ENCODE measurements around the gene PDGFC. TPM values are rescaled to one million over a fixed set of nuclear protein-coding genes. Genes with fewer than 3 reads are reported as not detected.

Gene PDGFC
- total and polyA plus RNA-seq, 2 donors (not counting 3 experiments of a cell fraction or from before 2014, with no cell fraction given) = 2.7 to 5.3 TPM

DNA sequence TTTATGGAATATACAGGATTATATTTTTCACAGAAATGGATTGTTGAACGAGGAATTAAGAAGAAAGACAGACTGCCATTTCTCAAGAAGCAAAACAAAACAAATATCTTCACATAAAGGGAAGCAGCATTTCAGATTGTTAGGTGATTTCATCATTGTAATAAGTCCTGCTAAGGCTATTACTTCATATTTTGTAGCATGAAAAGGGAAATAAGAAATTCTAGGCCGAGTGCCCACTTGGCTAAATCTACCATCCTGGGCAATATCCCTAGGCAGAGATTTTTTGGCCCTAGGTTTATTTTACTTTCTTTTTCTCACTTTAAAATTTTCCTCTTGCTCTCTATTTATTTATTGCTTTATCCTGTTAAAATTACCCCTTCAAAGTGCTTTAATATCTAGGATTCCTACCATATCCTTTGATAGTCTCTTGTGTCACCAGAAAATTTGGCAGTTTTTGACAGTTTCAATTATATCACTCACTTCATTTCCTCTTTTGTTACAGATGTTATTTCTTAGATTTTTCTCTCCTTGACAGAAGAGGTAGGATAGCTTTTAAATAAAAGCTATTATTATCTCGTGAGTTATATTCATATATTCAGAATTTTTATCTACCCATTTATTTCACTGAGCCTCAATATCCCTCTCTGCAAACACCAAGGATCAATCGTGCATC, 142.3 kb downstream of the PDGFC start:
- Histone ChIP-seq H3K36me3 (ENCODE audit: control insufficient read depth in 2 of 2, extremely low read depth in 1 of 2, insufficient read depth in 2 of 2, low read length in 2 of 2) (no peaks in the 10 kb centered on the region), H2AFZ (ENCODE audit: low read depth, low read length) (peak overlapping the region; percentile 48), H3K4me1 (ENCODE audit: control insufficient read depth, extremely low read depth, insufficient read depth, low read length) (no peaks in the 10 kb centered on the region), H3K79me2 (ENCODE audit: control insufficient read depth, insufficient read depth, low read length) (no peaks in the 10 kb centered on the region), H3K4me3 (replicated peaks in 1 of 3; ENCODE audit: insufficient read depth in 1 of 3, low read depth in 1 of 3, low read length in 3 of 3) (no peak overlapping the region), H4K20me1 (replicated peaks; ENCODE audit: control insufficient read depth, extremely low read depth, insufficient read depth, low read length) (no peaks in the 10 kb centered on the region), H3K27me3 (ENCODE audit: control insufficient read depth in 2 of 2, insufficient read depth in 2 of 2, low read length in 2 of 2) (no peaks in the 10 kb centered on the region), H3K9ac (replicated peaks; ENCODE audit: extremely low read depth, insufficient read depth, low read length) (no peak overlapping the region), H3K27ac (ENCODE audit: insufficient read depth, low read depth, low read length) (no peak overlapping the region), H3K9me3 (replicated peaks; ENCODE audit: control insufficient read depth, insufficient read depth, low read length) (no peaks in the 10 kb centered on the region), H3K4me2 (ENCODE audit: insufficient read depth, low read length) (peak overlapping the region; percentile 24), H3K9me1 (replicated peaks; ENCODE audit: control insufficient read depth, extremely low read depth, insufficient read depth, low read length) (no peaks in the 10 kb centered on the region)
- ChIA-PET POLR2A (no interaction called here), CTCF (interaction anchor here (0.9 kb wide), 1 partner anchor 216 kb away, joined by 3 read pairs; no protein-coding TSS in a partner anchor)
- no TSS peak for BruUV-seq (replicated peaks)
- TF ChIP-seq FOS (IDR thresholded peaks at IDR 0.05; ENCODE audit: borderline replicate concordance, insufficient read depth, low read length) = no peak
- TF ChIP-seq, protein P1, sequence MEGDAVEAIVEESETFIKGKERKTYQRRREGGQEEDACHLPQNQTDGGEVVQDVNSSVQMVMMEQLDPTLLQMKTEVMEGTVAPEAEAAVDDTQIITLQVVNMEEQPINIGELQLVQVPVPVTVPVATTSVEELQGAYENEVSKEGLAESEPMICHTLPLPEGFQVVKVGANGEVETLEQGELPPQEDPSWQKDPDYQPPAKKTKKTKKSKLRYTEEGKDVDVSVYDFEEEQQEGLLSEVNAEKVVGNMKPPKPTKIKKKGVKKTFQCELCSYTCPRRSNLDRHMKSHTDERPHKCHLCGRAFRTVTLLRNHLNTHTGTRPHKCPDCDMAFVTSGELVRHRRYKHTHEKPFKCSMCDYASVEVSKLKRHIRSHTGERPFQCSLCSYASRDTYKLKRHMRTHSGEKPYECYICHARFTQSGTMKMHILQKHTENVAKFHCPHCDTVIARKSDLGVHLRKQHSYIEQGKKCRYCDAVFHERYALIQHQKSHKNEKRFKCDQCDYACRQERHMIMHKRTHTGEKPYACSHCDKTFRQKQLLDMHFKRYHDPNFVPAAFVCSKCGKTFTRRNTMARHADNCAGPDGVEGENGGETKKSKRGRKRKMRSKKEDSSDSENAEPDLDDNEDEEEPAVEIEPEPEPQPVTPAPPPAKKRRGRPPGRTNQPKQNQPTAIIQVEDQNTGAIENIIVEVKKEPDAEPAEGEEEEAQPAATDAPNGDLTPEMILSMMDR (IDR thresholded peaks at IDR 0.05; ENCODE audit: extremely low read depth in 1 of 2, insufficient read depth in 1 of 2, low read depth in 1 of 2, low read length in 2 of 2) = no peak
- no peak for TF ChIP-seq MYC (IDR thresholded peaks at IDR 0.05; ENCODE audit: low read depth, low read length)
- no peak for TF ChIP-seq GATA2 (IDR thresholded peaks at IDR 0.05; ENCODE audit: insufficient read depth, insufficient read length, low read depth, low read length)
- no peak for TF ChIP-seq JUN (IDR thresholded peaks at IDR 0.05; ENCODE audit: borderline replicate concordance, insufficient read depth, insufficient read length, low read depth)
- TF ChIP-seq, protein P2, sequence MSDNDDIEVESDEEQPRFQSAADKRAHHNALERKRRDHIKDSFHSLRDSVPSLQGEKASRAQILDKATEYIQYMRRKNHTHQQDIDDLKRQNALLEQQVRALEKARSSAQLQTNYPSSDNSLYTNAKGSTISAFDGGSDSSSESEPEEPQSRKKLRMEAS (IDR thresholded peaks at IDR 0.05; ENCODE audit: insufficient read depth, insufficient read length) = no peak
- no peak for TF ChIP-seq EZH2 (IDR thresholded peaks at IDR 0.05; ENCODE audit: borderline replicate concordance, low read depth, low read length, severe bottlenecking)
- no peak for TF ChIP-seq POLR2AphosphoS5 (IDR thresholded peaks at IDR 0.05; ENCODE audit: insufficient read depth, low read depth, low read length)
- TF ChIP-seq POLR2A (IDR thresholded peaks at IDR 0.05; ENCODE audit: low read depth, low read length) = no peak
- FAIRE-seq (no peak), DNase-seq (ENCODE audit: low read depth, low spot score) (peak; percentile 40)
- dilution Hi-C loops (cut with MboI; ENCODE audit: extremely low pct_ligation_motif_present, low sequenced_read_pairs) = no loop called here
- intact Hi-C loops (cut with micrococcal nuclease) = no loop called here

Data from endothelial cell of umbilical vein (primary cell).